Adrenal gland (tissue), 12 donors: ENCODE results near the gene MTMR10. TPM values are rescaled to one million over a fixed set of nuclear protein-coding genes. Genes with fewer than 3 reads are reported as not detected.

ENCODE experiments used
- DNase-seq, 7 donors: peaks; one replicate each; pipeline ENCODE4 v3.0.0-alpha.2; 2019 to 2020
- H3K27ac ChIP-seq, 5 donors: fragments of 200-600 bp; sonication (generic) in 4 of 5; 1 replicate in 3 of 5; 2 replicates in 2 of 5; pipeline versions ENCODE4 v1.5.1 to v1.8.0; 2016 to 2020; ENCODE audit warnings: mild to moderate bottlenecking in 1 of 5
- H3K27me3 ChIP-seq: fragments of 200-600 bp; 2 replicates; pipeline ENCODE4 v1.8.0; 2021
- H3K36me3 ChIP-seq, 2 donors: fragments of 200-600 bp; replicated peaks in 1 of 2; 1 replicate in 1 of 2; 2 replicates in 1 of 2; pipeline versions ENCODE4 v1.5.1 to v1.8.0; 2018 to 2022
- H3K4me1 ChIP-seq, 2 donors: fragments of 200-600 bp; replicated peaks in 1 of 2; 1 replicate in 1 of 2; 2 replicates in 1 of 2; pipeline versions ENCODE4 v1.5.1 to v1.8.0; 2018 to 2021
- H3K4me3 ChIP-seq, 4 donors: fragments of 200-600 bp; sonication (generic) in 3 of 4; one replicate each; pipeline ENCODE4 v1.5.1; 2016 to 2018
- H3K9me3 ChIP-seq, 3 donors: fragments of 200-600 bp; sonication (generic) in 1 of 3; replicated peaks in 1 of 3; 1 replicate in 2 of 3; 2 replicates in 1 of 3; pipeline versions ENCODE4 v1.5.1 to v1.8.0; 2016 to 2021
- CTCF ChIP-seq, 6 experiments: fragments of 450-650 bp in 4 of 6; fragments of 200-600 bp in 2 of 6; sonication (generic) in 1 of 6; IDR thresholded peaks; 1 replicate in 5 of 6; 2 replicates in 1 of 6; pipeline versions ENCODE4 v1.5.1 to v1.8.0; 2016 to 2021; ENCODE audit warnings: antibody characterized with exemption in 6 of 6, mild to moderate bottlenecking in 2 of 6, moderate library complexity in 1 of 6
- POLR2A ChIP-seq, 2 donors: fragments of 450-650 bp; IDR thresholded peaks; one replicate each; pipeline ENCODE4 v1.6.1; 2017; ENCODE audit warnings: antibody characterized with exemption in 2 of 2, mild to moderate bottlenecking in 2 of 2, moderate library complexity in 1 of 2
- WGBS, 4 donors: extraction: QIAGEN DNeasy Blood & Tissue Kit in 2 of 4; methylation state at CpG; one replicate each; pipeline versions ENCODE4 v1.1.5 to v1.1.7; 2013 to 2017; 5-methylcytosine and 5-hydroxymethylcytosine counted together
- intact Hi-C, 2 donors: fragments of 100-400 bp; cut with DNase I; formaldehyde crosslinking; loops; one replicate each; pipeline versions ENCODE4 v1.14.1 to v1.15.0; 2022 to 2023
- polyA plus RNA-seq, 3 donors: library from polyadenylated mRNA; stranded (reverse); fragments of 200-250 nt in 2 of 3; fragments of 350-450 nt in 1 of 3; fragmentation: Illumina TruSeq in 1 of 3; extraction: RNeasy Lipid Tissue Mini Kit (QIAGEN cat#74804) in 1 of 3; gene quantifications; one replicate each; pipeline ENCODE4 v1.2.3, GENCODE V29; 2013 to 2014
- total RNA-seq, 9 donors: library from RNA; depleted of rRNA in 4 of 9; stranded (reverse); fragments of >200 nt in 4 of 9; fragments of 120-200 nt in 1 of 9; fragmentation: NEBNext Ultra II Directional in 1 of 9; extraction: Animal tissue kit (Norgen Biotek cat#: 25700) in 1 of 9; gene quantifications; one replicate each; pipeline versions ENCODE4 v1.1.0 to v1.2.4, GENCODE V29; 2013 to 2023
- donor health status: healthy with polysubstance abuse.
- donor health status: Bipolar disorder and iron deficiency.
- donor health status: DM: yes; HTN: yes; CAD: no.
- donor health status: DM: no; HTN: no; CAD: no.
- donor health status: DM: no; HTN: no; CAD: no.
- donor health status: DM: yes; HTN: yes; CAD: no.

The MTMR10 gene
- total and polyA plus RNA-seq, 12 donors: 9.2 to 42.7 (median 21.5) TPM

GRCh38 chr15:30923429-30923828 is 68.0 kb downstream of the MTMR10 start:
- 77 to 95% (median 83%) methylated on average over 7 of the region's 7 CpGs for WGBS, 4 donors
- Histone ChIP-seq H3K27me3 (no peaks in the 10 kb centered on the region), H3K4me1 (no peaks in the 10 kb centered on the region), H3K4me3 (no peak overlapping the region), H3K9me3 (no peaks in the 10 kb centered on the region), H3K36me3 (peaks cover 0 to 91% of the 10 kb centered on the region in 2 donors), H3K27ac (no peak overlapping the region)
- no peak for DNase-seq
- no peak for TF ChIP-seq CTCF (IDR thresholded peaks at IDR 0.05)
- TF ChIP-seq POLR2A (IDR thresholded peaks at IDR 0.05): no peak
- intact Hi-C loops: loop anchor here in 1 of 2 donors (5.0 kb wide), 1 partner anchor 51 kb away; no protein-coding TSS in a partner anchor

GRCh38 chr15:30922480-30923311 is 68.7 kb downstream of the MTMR10 start:
- H3K4me3 ChIP-seq: no peak overlapping the region
- H3K9me3 ChIP-seq: no peaks in the 10 kb centered on the region
- no peak for DNase-seq
- H3K27me3 ChIP-seq: no peaks in the 10 kb centered on the region
- no peak overlapping the region for H3K27ac ChIP-seq
- peaks cover 0 to 84% of the 10 kb centered on the region in 2 donors for H3K36me3 ChIP-seq
- intact Hi-C loops: loop anchor here in 1 of 2 donors (5.0 kb wide), 1 partner anchor 50 kb away; no protein-coding TSS in a partner anchor
- WGBS, 4 donors: 82 to 89% (median 88%) methylated on average over 12 to 14 of the region's 14 CpGs
- no peak for TF ChIP-seq CTCF (IDR thresholded peaks at IDR 0.05)
- no peak for TF ChIP-seq POLR2A (IDR thresholded peaks at IDR 0.05)
- H3K4me1 ChIP-seq: no peaks in the 10 kb centered on the region

- H3K36me3 ChIP-seq: peaks cover 0 to 76% of the 10 kb centered on the region in 2 donors
- H3K27ac ChIP-seq: no peak overlapping the region
- no peak for TF ChIP-seq POLR2A (IDR thresholded peaks at IDR 0.05)
- no peak for TF ChIP-seq CTCF (IDR thresholded peaks at IDR 0.05)
- H3K4me1 ChIP-seq: no peaks in the 10 kb centered on the region
- H3K4me3 ChIP-seq: no peak overlapping the region
- H3K9me3 ChIP-seq: no peaks in the 10 kb centered on the region
- intact Hi-C loops: loop anchor here in 1 of 2 donors (5.0 kb wide), 1 partner anchor 50 kb away; no protein-coding TSS in a partner anchor
- peak in 4 of 7 donors; percentile 56 to 72 (median 64) for DNase-seq
- no peaks in the 10 kb centered on the region for H3K27me3 ChIP-seq
- 77 to 83% (median 82%) methylated on average over 7 to 9 of the region's 9 CpGs for WGBS, 4 donors
Measured at GRCh38 chr15:30921781-30922479, 69.5 kb downstream of the MTMR10 start.

GRCh38 chr15:30921106-30921505 is 70.3 kb downstream of the MTMR10 start:
- TF ChIP-seq CTCF (IDR thresholded peaks at IDR 0.05) (no peak), POLR2A (IDR thresholded peaks at IDR 0.05) (no peak)
- no peak overlapping the region for H3K27ac ChIP-seq
- no peaks in the 10 kb centered on the region for H3K4me1 ChIP-seq
- H3K4me3 ChIP-seq: no peak overlapping the region
- intact Hi-C loops: loop anchor here in 1 of 2 donors (5.0 kb wide), 1 partner anchor 49 kb away; no protein-coding TSS in a partner anchor
- WGBS, 4 donors: 90 to 94% (median 92%) methylated on average over 4 of the region's 4 CpGs
- no peak for DNase-seq
- H3K36me3 ChIP-seq: peaks cover 0 to 69% of the 10 kb centered on the region in 2 donors
- no peaks in the 10 kb centered on the region for H3K9me3 ChIP-seq
- H3K27me3 ChIP-seq: no peaks in the 10 kb centered on the region
